Smooth muscle cell (in vitro differentiated cells): Measurements from ENCODE around the gene VAV3. TPM values are rescaled to one million over a fixed set of nuclear protein-coding genes. Genes with fewer than 3 reads are reported as not detected.

Experiments
- DNase-seq: peaks from one replicate; lab custom pipeline; 2025; ENCODE audit not compliant: unreplicated experiment; lab: John Stamatoyannopoulos, UW
- H2AFZ ChIP-seq: fragments of 200-600 bp; sonication (generic); 2 replicates; pipeline ENCODE4 v1.6.0; 2016; ENCODE audit warnings: antibody characterized with exemption, low read depth, mild to moderate bottlenecking
- H3F3A ChIP-seq: fragments of 200-600 bp; sonication (generic); 2 replicates; pipeline ENCODE4 v1.6.0; 2017; ENCODE audit warnings: antibody characterized with exemption, low read depth
- H3K27ac ChIP-seq: fragments of 200-600 bp; sonication (generic); 2 replicates; pipeline ENCODE4 v1.5.1; 2016; ENCODE audit warnings: low read depth, mild to moderate bottlenecking
- H3K27me3 ChIP-seq: fragments of 200-600 bp; sonication (generic); 2 replicates; pipeline ENCODE4 v1.6.1; 2016; ENCODE audit warnings: low read depth, mild to moderate bottlenecking
- H3K36me3 ChIP-seq: fragments of 200-600 bp; sonication (generic); 2 replicates; pipeline ENCODE4 v1.5.1; 2016; ENCODE audit warnings: low read depth
- H3K4me1 ChIP-seq: fragments of 200-600 bp; sonication (generic); 2 replicates; pipeline ENCODE4 v1.5.1; 2016; ENCODE audit warnings: low read depth
- H3K4me2 ChIP-seq: fragments of 200-600 bp; sonication (generic); 2 replicates; pipeline ENCODE4 v1.6.0; 2016; ENCODE audit warnings: mild to moderate bottlenecking
- H3K4me3 ChIP-seq: fragments of 200-600 bp; sonication (generic); 2 replicates; pipeline ENCODE4 v1.5.1; 2016; ENCODE audit warnings: mild to moderate bottlenecking
- H3K79me2 ChIP-seq: fragments of 200-600 bp; sonication (generic); 2 replicates; pipeline ENCODE4 v1.6.0; 2016; ENCODE audit warnings: low read depth, mild to moderate bottlenecking
- H3K9ac ChIP-seq: fragments of 200-600 bp; sonication (generic); 2 replicates; pipeline ENCODE4 v1.6.0; 2016; ENCODE audit warnings: low read depth
- H3K9me3 ChIP-seq: fragments of 200-600 bp; sonication (generic); replicated peaks from 2 replicates; pipeline ENCODE4 v1.5.1; 2016; ENCODE audit warnings: low read depth
- H4K20me1 ChIP-seq: fragments of 200-600 bp; sonication (generic); 2 replicates; pipeline ENCODE4 v1.6.0; 2016; ENCODE audit warnings: low read depth
- WGBS: methylation state at CpG from one replicate; pipeline ENCODE4 v1.1.7; 2016; ENCODE audit warnings: low lambda C conversion rate; 5-methylcytosine and 5-hydroxymethylcytosine counted together
- polyA plus RNA-seq: library from polyadenylated mRNA; unstranded; fragments of >200 nt; fragmentation: Nextera tagmentation; extraction: Ambion mirVana; gene quantifications from 2 replicates; pipeline ENCODE4 v1.2.1, GENCODE V29; 2016
- total RNA-seq: library from RNA; depleted of rRNA; stranded (reverse); fragments of >200 nt; gene quantifications from 2 replicates; pipeline ENCODE4 v1.2.3, GENCODE V29; 2014
- TF ChIP-seq, protein P1 (sequence below): fragments of 200-600 bp; sonication (generic); IDR thresholded peaks from 2 replicates; pipeline ENCODE4 v1.5.1; 2017; ENCODE audit warnings: borderline replicate concordance, mild to moderate bottlenecking, antibody characterized with exemption; ENCODE audit not compliant: insufficient read depth, poor library complexity, severe bottlenecking

Gene VAV3
- total and polyA plus RNA-seq, 2 experiments from 2014 or later, result 0.62 to 10.1 TPM

GRCh38 chr1:107623431-107623830 lies 341.5 kb downstream of the VAV3 start:
- WGBS, result 99% methylated on average over 2 of the region's 2 CpGs
- TF ChIP-seq, protein P1, sequence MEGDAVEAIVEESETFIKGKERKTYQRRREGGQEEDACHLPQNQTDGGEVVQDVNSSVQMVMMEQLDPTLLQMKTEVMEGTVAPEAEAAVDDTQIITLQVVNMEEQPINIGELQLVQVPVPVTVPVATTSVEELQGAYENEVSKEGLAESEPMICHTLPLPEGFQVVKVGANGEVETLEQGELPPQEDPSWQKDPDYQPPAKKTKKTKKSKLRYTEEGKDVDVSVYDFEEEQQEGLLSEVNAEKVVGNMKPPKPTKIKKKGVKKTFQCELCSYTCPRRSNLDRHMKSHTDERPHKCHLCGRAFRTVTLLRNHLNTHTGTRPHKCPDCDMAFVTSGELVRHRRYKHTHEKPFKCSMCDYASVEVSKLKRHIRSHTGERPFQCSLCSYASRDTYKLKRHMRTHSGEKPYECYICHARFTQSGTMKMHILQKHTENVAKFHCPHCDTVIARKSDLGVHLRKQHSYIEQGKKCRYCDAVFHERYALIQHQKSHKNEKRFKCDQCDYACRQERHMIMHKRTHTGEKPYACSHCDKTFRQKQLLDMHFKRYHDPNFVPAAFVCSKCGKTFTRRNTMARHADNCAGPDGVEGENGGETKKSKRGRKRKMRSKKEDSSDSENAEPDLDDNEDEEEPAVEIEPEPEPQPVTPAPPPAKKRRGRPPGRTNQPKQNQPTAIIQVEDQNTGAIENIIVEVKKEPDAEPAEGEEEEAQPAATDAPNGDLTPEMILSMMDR, result no peak
- no peaks in the 10 kb centered on the region for H3K36me3 ChIP-seq
- no peaks in the 10 kb centered on the region for H3K9me3 ChIP-seq
- H3K4me1 ChIP-seq, result peaks cover 3% of the 10 kb centered on the region
- H3K27ac ChIP-seq, result no peak overlapping the region
- H3F3A ChIP-seq, result no peaks in the 10 kb centered on the region
- no peak overlapping the region for H3K4me2 ChIP-seq
- no peak overlapping the region for H3K4me3 ChIP-seq
- H4K20me1 ChIP-seq, result no peaks in the 10 kb centered on the region
- H2AFZ ChIP-seq, result no peak overlapping the region
- no peaks in the 10 kb centered on the region for H3K27me3 ChIP-seq
- no peaks in the 10 kb centered on the region for H3K79me2 ChIP-seq
- DNase-seq, result no peak
- H3K9ac ChIP-seq, result no peak overlapping the region

DNA sequence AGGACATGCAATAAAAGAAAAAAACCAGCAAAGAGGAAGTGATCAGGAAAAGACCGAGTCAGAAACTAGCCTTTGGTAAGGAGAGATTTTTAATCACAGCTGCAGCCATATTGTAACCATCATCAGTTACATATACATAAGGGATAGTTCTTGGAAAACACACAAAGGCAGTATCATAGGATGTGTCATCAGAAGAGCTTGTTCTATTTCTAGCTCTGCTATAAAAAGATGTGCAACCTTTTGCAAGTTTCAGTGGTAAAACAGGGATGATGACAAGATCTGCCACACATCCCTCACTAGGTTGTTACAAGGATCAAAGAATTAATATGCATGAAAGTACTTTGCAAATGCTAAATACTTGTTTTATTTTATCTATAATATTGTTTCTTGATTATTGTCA lies 342.0 kb downstream of the VAV3 start:
- Histone ChIP-seq H2AFZ (no peak overlapping the region), H3K27ac (no peak overlapping the region), H3K79me2 (no peaks in the 10 kb centered on the region), H3K9ac (no peak overlapping the region), H3K4me2 (no peak overlapping the region), H3F3A (no peaks in the 10 kb centered on the region), H3K36me3 (no peaks in the 10 kb centered on the region), H3K9me3 (no peaks in the 10 kb centered on the region), H3K27me3 (no peaks in the 10 kb centered on the region), H3K4me1 (peaks cover 3% of the 10 kb centered on the region), H4K20me1 (no peaks in the 10 kb centered on the region), H3K4me3 (no peak overlapping the region)
- TF ChIP-seq, protein P1, result no peak
- 86% methylated on average over 1 of the region's 1 CpG for WGBS
- no peak for DNase-seq

DNA sequence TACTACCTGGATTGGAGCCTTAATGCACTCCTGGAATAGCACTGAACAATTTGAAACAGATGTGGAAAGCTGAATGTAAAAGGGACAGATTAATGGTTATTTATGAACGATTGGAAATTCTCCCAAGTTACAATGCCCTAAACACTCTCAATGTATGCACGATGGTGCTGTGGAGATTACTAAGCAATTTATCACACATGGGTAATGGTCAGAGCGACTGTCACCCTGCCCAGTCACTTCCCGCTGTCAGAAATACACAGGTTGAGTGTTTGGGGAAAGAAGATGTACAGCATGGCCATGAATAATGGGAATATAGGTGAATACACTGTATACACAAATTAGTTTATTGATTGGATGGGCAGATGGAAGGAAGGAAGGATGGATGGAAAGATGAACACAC lies 342.4 kb downstream of the VAV3 start:
- TF ChIP-seq, protein P1, result no peak
- no peaks in the 10 kb centered on the region for H3K9me3 ChIP-seq
- peaks cover 3% of the 10 kb centered on the region for H3K4me1 ChIP-seq
- no peaks in the 10 kb centered on the region for H3K36me3 ChIP-seq
- WGBS, result 89% methylated on average over 4 of the region's 4 CpGs
- no peaks in the 10 kb centered on the region for H3K79me2 ChIP-seq
- H2AFZ ChIP-seq, result no peak overlapping the region
- no peaks in the 10 kb centered on the region for H4K20me1 ChIP-seq
- no peak overlapping the region for H3K4me2 ChIP-seq
- no peak overlapping the region for H3K27ac ChIP-seq
- DNase-seq, result no peak
- no peaks in the 10 kb centered on the region for H3K27me3 ChIP-seq
- no peak overlapping the region for H3K4me3 ChIP-seq
- no peaks in the 10 kb centered on the region for H3F3A ChIP-seq
- H3K9ac ChIP-seq, result no peak overlapping the region

DNA sequence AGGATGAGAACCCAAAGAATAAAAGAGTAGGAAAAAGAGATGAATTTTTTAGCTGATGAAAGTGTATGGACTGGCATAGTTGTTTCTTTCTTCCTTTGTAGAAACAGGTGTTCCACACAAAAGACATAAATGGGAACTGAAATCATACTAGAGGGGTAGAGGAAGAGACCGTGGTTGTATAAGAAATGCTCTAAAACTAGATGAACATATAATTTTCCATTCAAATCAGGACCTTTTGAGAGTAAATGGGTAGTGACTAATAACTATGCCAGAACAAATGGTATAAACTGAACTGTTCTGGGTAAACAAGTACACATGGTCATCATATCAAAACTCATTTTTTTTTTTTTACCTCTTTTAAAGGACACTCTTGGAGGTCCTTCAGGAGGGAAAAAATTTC lies 344.2 kb downstream of the VAV3 start:
- H4K20me1 ChIP-seq, result no peaks in the 10 kb centered on the region
- H3K9me3 ChIP-seq, result no peaks in the 10 kb centered on the region
- no peak overlapping the region for H3K27ac ChIP-seq
- H3F3A ChIP-seq, result no peaks in the 10 kb centered on the region
- H3K4me2 ChIP-seq, result no peak overlapping the region
- WGBS, result 85% methylated on average over 1 of the region's 1 CpG
- TF ChIP-seq, protein P1, result no peak
- H2AFZ ChIP-seq, result no peak overlapping the region
- H3K36me3 ChIP-seq, result no peaks in the 10 kb centered on the region
- no peaks in the 10 kb centered on the region for H3K27me3 ChIP-seq
- no peak overlapping the region for H3K9ac ChIP-seq
- no peak for DNase-seq
- no peaks in the 10 kb centered on the region for H3K4me1 ChIP-seq
- H3K79me2 ChIP-seq, result no peaks in the 10 kb centered on the region
- no peak overlapping the region for H3K4me3 ChIP-seq
